Osteocyte (in vitro differentiated cells): Measurements from ENCODE around the gene POLRMT. TPM values are rescaled to one million over a fixed set of nuclear protein-coding genes. Genes with fewer than 3 reads are reported as not detected.

Source experiments
- DNase-seq: peaks from one replicate; pipeline ENCODE4 v3.0.0; 2021; ENCODE audit warnings: mixed read lengths; ENCODE audit not compliant: unreplicated experiment; ENCODE audit errors: extremely low spot score
- H3K27ac Mint-ChIP-seq: one replicate; pipeline ENCODE4 v1.8.0; 2021; ENCODE audit warnings: mild to moderate bottlenecking, mixed read lengths; ENCODE audit not compliant: unreplicated experiment
- H3K27me3 Mint-ChIP-seq: one replicate; pipeline ENCODE4 v1.8.0; 2021; ENCODE audit warnings: mixed read lengths; ENCODE audit not compliant: unreplicated experiment
- H3K36me3 Mint-ChIP-seq: one replicate; pipeline ENCODE4 v1.8.0; 2021; ENCODE audit warnings: mixed read lengths; ENCODE audit not compliant: unreplicated experiment
- H3K4me1 Mint-ChIP-seq: one replicate; pipeline ENCODE4 v1.8.0; 2021; ENCODE audit warnings: mixed read lengths; ENCODE audit not compliant: unreplicated experiment
- H3K4me3 Mint-ChIP-seq: one replicate; pipeline ENCODE4 v1.8.0; 2021; ENCODE audit warnings: mild to moderate bottlenecking, moderate library complexity, mixed read lengths; ENCODE audit not compliant: unreplicated experiment
- H3K9me3 Mint-ChIP-seq: one replicate; pipeline ENCODE4 v1.8.0; 2021; ENCODE audit warnings: mixed read lengths; ENCODE audit not compliant: unreplicated experiment
- CTCF ChIP-seq: fragments of 200-600 bp; sonication (generic); IDR thresholded peaks from 2 replicates; pipeline ENCODE4 v1.5.0; 2021; ENCODE audit warnings: antibody characterized with exemption, mild to moderate bottlenecking, moderate library complexity
- total RNA-seq: library from RNA; stranded (reverse); gene quantifications from 2 replicates; pipeline ENCODE4 v1.2.1, GENCODE V29; 2021

POLRMT gene
- total RNA-seq, 1 donor from 2014 or later, result 44.6 TPM

DNA sequence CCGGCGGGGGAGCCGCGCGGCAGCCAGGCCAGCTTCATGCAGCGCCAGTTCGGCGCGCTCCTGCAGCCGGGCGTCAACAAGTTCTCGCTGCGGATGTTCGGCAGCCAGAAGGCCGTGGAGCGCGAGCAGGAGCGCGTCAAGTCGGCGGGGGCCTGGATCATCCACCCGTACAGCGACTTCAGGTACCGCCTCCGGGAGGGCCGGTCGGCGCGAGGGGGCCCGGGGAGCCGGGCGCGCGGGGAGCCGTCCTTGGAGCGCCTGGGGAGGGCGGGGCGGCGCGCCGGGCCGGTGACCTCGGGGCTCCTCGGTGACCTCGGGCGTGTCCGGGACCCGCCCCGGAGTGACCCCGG lies 43.0 kb downstream of the POLRMT start:
- H3K4me1 Mint-ChIP-seq, result peaks cover 28% of the 10 kb centered on the region
- no peaks in the 10 kb centered on the region for H3K36me3 Mint-ChIP-seq
- no peaks in the 10 kb centered on the region for H3K9me3 Mint-ChIP-seq
- H3K4me3 Mint-ChIP-seq, result peak overlapping the region; percentile 75
- TF ChIP-seq CTCF, result no peak
- DNase-seq, result no peak
- H3K27me3 Mint-ChIP-seq, result peaks cover 4% of the 10 kb centered on the region
- H3K27ac Mint-ChIP-seq, result no peak overlapping the region

- no peak within 1 kb of the TSS for H3K27ac Mint-ChIP-seq
- TF ChIP-seq CTCF, result no peak
- peak within 1 kb of the TSS; percentile 75 for H3K4me3 Mint-ChIP-seq
- no peak for DNase-seq
- peaks cover 29% of the 10 kb centered on the region for H3K4me1 Mint-ChIP-seq
- H3K27me3 Mint-ChIP-seq, result peaks cover 4% of the 10 kb centered on the region
- no peaks in the 10 kb centered on the region for H3K9me3 Mint-ChIP-seq
- H3K36me3 Mint-ChIP-seq, result no peaks in the 10 kb centered on the region
These were observed 43.5 kb downstream of the POLRMT start, which contains the start of gene HCN2 for GRCh38 chr19:589693-590395. HCN2 (plus strand) TSS chr19:589881; CDS start chr19:589946, 65 bp downstream.

GRCh38 chr19:588741-589692 lies 44.3 kb downstream of the POLRMT start:
- H3K4me1 Mint-ChIP-seq, result peaks cover 32% of the 10 kb centered on the region
- H3K27me3 Mint-ChIP-seq, result peaks cover 4% of the 10 kb centered on the region
- H3K36me3 Mint-ChIP-seq, result no peaks in the 10 kb centered on the region
- H3K27ac Mint-ChIP-seq, result no peak overlapping the region
- peak overlapping the region; percentile 63 for H3K4me3 Mint-ChIP-seq
- H3K9me3 Mint-ChIP-seq, result no peaks in the 10 kb centered on the region
- no peak for TF ChIP-seq CTCF
- DNase-seq, result no peak

DNA sequence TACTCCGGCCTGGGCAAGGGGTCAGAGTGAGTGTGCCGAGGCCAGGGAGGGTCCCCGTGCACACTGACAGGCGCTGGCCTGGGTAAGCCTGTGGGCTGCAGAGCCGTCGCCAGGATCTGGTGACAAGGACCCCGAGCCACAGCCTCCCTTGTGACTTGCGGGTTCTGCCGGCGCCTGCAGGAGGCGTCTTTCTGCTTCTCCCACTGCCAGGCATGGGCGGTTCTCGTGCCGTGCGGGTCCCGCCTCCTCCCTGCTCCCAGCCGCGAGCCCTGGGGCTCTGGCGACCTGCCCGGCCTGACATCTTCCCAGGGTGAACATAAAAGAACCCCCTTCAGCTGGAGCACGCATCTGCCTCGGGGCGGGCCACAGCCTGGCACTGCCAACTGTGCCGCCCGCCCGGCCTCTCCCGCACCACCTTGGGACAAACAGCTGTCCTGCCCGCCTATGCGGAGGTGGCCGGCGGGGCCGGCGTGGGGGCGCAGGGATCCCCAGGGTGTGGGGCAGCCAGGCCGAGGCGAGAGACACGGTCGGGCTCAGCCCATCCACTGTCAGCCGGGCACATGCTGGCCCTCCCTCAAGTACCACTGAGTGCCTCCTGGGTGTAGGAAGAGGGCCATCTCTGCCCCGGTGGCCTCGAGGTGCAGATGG lies 45.1 kb downstream of the POLRMT start:
- TF ChIP-seq CTCF, result peak; percentile 80
- H3K4me3 Mint-ChIP-seq, result peak overlapping the region; percentile 52
- H3K9me3 Mint-ChIP-seq, result no peaks in the 10 kb centered on the region
- DNase-seq, result peak; percentile 98
- H3K36me3 Mint-ChIP-seq, result no peaks in the 10 kb centered on the region
- H3K4me1 Mint-ChIP-seq, result peaks cover 36% of the 10 kb centered on the region
- peak overlapping the region; percentile 50 for H3K27ac Mint-ChIP-seq
- peaks cover 4% of the 10 kb centered on the region for H3K27me3 Mint-ChIP-seq
